ENCODE data around the gene TRIM63.

TRIM63 gene

DNA sequence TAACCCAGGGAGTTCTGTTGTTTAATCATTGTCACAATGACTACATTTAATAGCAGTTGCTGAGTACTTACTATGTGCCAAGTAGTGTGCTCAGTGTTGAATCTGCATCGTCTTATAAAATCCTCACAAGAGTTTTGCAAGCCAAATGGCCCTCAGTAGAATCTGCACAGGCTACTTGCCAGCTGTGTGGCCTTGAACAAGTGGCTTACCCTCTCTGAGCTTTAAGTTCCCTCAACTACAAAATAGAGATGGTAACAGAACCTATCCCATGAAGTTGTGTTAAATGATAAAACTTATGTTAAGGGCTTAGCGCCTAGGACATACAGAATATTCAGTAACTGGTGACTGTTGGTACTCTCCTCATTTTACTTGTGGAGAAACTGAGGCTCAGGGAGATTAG is 12.4 kb downstream of the TRIM63 start:
- TF ChIP-seq ZNF157 (tag by site-specific recombination; IDR thresholded peaks at IDR 0.05): no peak
- TF ChIP-seq ZNF768 (tag by site-specific recombination; IDR thresholded peaks at IDR 0.05): peak; percentile 53; the same call in 1 of the 2 replicates
- Histone ChIP-seq H3K4me3 (ENCODE audit: low read depth, low read length) (no peak overlapping the region), H3K4me1 (ENCODE audit: control insufficient read depth, insufficient read depth, low read length) (no peaks in the 10 kb centered on the region), H3K27ac (ENCODE audit: extremely low read depth, low read depth, low read length) (no peak overlapping the region), H3K9me3 (ENCODE audit: control insufficient read depth, insufficient read depth, low read depth, low read length) (no peaks in the 10 kb centered on the region), H3K36me3 (ENCODE audit: control insufficient read depth in 2 of 2, insufficient read depth in 1 of 2, low read length in 2 of 2) (no peaks in the 10 kb centered on the region)
- CTCF ChIA-PET: interaction anchor here (0.9 kb wide), 1 partner anchor 9 kb away, joined by 4 read pairs; no protein-coding TSS in a partner anchor
- POLR2A ChIA-PET: no interaction called here

DNA sequence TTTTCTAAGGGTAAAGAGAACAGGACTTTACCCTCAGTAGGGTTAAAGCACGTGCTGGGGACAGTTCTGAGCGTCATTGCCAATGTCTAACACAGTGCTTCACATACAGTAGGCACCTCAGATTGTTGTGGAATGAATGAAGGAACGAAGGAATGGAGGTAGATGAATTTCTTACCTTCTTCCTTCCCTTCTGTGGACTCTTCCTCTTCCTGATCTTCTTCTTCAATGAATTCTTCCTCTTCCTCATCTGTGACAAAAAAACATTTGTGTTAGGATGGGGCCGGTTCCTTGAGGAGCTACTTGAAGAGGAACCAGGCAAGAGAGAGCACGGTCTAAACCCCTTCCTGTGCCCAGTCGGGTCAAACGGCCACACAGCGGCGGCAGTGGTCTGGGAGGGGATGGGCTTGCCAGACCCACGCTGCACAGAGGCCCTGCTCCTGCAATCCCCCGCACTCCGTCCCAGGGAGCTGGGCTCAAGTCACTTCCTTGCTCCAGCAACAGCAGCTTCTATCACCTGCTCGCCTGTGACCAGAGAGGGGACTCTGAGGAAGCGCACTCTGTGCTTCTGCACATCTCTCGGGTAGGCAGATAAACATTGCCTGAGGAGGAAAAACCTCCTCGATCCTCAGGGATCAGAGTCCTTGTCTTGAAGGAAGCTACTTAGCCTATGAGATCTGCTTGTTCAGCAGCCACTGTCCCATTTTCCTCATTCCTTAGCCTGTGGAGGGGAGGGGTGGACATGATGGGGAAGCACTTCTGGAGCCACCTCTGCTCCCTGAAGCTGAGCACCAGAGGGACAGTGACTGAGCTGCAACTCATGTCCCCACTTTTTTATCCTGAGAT is 13.5 kb downstream of the TRIM63 start:
- POLR2A ChIA-PET: no interaction called here
- no peaks in the 10 kb centered on the region for H3K36me3 ChIP-seq (ENCODE audit: control insufficient read depth in 2 of 2, insufficient read depth in 1 of 2, low read length in 2 of 2)

DNA sequence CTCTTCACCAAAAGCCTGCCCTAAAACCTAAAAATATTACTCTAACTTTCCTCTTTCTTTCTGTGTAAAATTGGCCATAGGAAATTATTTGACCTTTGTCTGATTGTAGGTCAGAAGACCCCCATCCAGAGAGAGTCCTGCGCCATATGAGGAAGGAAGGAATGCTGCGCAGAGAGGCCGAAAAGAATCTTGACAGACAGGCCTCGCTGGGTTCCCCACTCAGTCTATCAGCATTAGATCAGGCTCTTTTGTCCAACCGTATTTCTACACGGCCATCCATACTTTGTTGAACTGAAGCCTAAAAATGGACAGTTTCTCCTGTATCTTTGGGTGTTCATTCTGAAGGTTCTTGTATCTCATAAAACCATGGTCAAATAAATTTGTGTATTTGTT is 17.2 kb downstream of the TRIM63 start:
- Histone ChIP-seq H3K4me1 (ENCODE audit: control insufficient read depth, insufficient read depth, low read length) (no peaks in the 10 kb centered on the region), H3K36me3 (ENCODE audit: control insufficient read depth in 2 of 2, insufficient read depth in 1 of 2, low read length in 2 of 2) (no peaks in the 10 kb centered on the region), H3K27ac (ENCODE audit: extremely low read depth, low read depth, low read length) (no peak overlapping the region), H3K9me3 (ENCODE audit: control insufficient read depth, insufficient read depth, low read depth, low read length) (no peaks in the 10 kb centered on the region), H3K4me3 (ENCODE audit: low read depth, low read length) (no peak overlapping the region)
- POLR2A ChIA-PET: interaction anchor here (0.7 kb wide), 1 partner anchor 1087 kb away, joined by 5 read pairs; no protein-coding TSS in a partner anchor
- CTCF ChIA-PET: interaction anchor here (1.3 kb wide), 1 partner anchor 14 kb away, joined by 4 read pairs; no protein-coding TSS in a partner anchor
- TF ChIP-seq, protein P1, sequence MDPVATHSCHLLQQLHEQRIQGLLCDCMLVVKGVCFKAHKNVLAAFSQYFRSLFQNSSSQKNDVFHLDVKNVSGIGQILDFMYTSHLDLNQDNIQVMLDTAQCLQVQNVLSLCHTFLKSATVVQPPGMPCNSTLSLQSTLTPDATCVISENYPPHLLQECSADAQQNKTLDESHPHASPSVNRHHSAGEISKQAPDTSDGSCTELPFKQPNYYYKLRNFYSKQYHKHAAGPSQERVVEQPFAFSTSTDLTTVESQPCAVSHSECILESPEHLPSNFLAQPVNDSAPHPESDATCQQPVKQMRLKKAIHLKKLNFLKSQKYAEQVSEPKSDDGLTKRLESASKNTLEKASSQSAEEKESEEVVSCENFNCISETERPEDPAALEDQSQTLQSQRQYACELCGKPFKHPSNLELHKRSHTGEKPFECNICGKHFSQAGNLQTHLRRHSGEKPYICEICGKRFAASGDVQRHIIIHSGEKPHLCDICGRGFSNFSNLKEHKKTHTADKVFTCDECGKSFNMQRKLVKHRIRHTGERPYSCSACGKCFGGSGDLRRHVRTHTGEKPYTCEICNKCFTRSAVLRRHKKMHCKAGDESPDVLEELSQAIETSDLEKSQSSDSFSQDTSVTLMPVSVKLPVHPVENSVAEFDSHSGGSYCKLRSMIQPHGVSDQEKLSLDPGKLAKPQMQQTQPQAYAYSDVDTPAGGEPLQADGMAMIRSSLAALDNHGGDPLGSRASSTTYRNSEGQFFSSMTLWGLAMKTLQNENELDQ (tag by site-specific recombination; IDR thresholded peaks at IDR 0.05; ENCODE audit: low read depth): no peak
- no peak for TF ChIP-seq ZNF670 (tag by site-specific recombination; IDR thresholded peaks at IDR 0.05; ENCODE audit: low read depth)
- TF ChIP-seq HOXA7 (CRISPR knock-in tag; IDR thresholded peaks at IDR 0.05; ENCODE audit: borderline replicate concordance): no peak
- TF ChIP-seq SP3 (tag by site-specific recombination; IDR thresholded peaks at IDR 0.05): no peak
- TF ChIP-seq ZNF701 (tag by site-specific recombination; IDR thresholded peaks at IDR 0.05): no peak
- TF ChIP-seq, protein P2, sequence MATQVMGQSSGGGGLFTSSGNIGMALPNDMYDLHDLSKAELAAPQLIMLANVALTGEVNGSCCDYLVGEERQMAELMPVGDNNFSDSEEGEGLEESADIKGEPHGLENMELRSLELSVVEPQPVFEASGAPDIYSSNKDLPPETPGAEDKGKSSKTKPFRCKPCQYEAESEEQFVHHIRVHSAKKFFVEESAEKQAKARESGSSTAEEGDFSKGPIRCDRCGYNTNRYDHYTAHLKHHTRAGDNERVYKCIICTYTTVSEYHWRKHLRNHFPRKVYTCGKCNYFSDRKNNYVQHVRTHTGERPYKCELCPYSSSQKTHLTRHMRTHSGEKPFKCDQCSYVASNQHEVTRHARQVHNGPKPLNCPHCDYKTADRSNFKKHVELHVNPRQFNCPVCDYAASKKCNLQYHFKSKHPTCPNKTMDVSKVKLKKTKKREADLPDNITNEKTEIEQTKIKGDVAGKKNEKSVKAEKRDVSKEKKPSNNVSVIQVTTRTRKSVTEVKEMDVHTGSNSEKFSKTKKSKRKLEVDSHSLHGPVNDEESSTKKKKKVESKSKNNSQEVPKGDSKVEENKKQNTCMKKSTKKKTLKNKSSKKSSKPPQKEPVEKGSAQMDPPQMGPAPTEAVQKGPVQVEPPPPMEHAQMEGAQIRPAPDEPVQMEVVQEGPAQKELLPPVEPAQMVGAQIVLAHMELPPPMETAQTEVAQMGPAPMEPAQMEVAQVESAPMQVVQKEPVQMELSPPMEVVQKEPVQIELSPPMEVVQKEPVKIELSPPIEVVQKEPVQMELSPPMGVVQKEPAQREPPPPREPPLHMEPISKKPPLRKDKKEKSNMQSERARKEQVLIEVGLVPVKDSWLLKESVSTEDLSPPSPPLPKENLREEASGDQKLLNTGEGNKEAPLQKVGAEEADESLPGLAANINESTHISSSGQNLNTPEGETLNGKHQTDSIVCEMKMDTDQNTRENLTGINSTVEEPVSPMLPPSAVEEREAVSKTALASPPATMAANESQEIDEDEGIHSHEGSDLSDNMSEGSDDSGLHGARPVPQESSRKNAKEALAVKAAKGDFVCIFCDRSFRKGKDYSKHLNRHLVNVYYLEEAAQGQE (tag by site-specific recombination; IDR thresholded peaks at IDR 0.05): no peak
- TF ChIP-seq MEIS1 (CRISPR knock-in tag; IDR thresholded peaks at IDR 0.05; ENCODE audit: borderline replicate concordance): no peak
- no peak for TF ChIP-seq ZNF530 (tag by site-specific recombination; IDR thresholded peaks at IDR 0.05; ENCODE audit: low read depth)
- TF ChIP-seq ZNF423 (tag by site-specific recombination; IDR thresholded peaks at IDR 0.05): no peak
- TF ChIP-seq ZNF585B (tag by site-specific recombination; IDR thresholded peaks at IDR 0.05): no peak
- no peak for TF ChIP-seq REPIN1 (tag by site-specific recombination; IDR thresholded peaks at IDR 0.05; ENCODE audit: low read depth)
- no peak for TF ChIP-seq ZNF629 (tag by site-specific recombination; IDR thresholded peaks at IDR 0.05)
- TF ChIP-seq KLF1 (tag by site-specific recombination; IDR thresholded peaks at IDR 0.05): no peak
- no peak for TF ChIP-seq ZNF560 (tag by site-specific recombination; IDR thresholded peaks at IDR 0.05; ENCODE audit: borderline replicate concordance)
- TF ChIP-seq, protein P3, sequence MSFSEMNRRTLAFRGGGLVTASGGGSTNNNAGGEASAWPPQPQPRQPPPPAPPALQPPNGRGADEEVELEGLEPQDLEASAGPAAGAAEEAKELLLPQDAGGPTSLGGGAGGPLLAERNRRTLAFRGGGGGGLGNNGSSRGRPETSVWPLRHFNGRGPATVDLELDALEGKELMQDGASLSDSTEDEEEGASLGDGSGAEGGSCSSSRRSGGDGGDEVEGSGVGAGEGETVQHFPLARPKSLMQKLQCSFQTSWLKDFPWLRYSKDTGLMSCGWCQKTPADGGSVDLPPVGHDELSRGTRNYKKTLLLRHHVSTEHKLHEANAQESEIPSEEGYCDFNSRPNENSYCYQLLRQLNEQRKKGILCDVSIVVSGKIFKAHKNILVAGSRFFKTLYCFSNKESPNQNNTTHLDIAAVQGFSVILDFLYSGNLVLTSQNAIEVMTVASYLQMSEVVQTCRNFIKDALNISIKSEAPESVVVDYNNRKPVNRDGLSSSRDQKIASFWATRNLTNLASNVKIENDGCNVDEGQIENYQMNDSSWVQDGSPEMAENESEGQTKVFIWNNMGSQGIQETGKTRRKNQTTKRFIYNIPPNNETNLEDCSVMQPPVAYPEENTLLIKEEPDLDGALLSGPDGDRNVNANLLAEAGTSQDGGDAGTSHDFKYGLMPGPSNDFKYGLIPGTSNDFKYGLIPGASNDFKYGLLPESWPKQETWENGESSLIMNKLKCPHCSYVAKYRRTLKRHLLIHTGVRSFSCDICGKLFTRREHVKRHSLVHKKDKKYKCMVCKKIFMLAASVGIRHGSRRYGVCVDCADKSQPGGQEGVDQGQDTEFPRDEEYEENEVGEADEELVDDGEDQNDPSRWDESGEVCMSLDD (tag by site-specific recombination; IDR thresholded peaks at IDR 0.05): no peak

More for the DNA sequence above, 13.5 kb downstream of the TRIM63 start:
- H3K27ac ChIP-seq (ENCODE audit: extremely low read depth, low read depth, low read length): no peak overlapping the region
- H3K9me3 ChIP-seq (ENCODE audit: control insufficient read depth, insufficient read depth, low read depth, low read length): no peaks in the 10 kb centered on the region
- H3K4me3 ChIP-seq (ENCODE audit: low read depth, low read length): no peak overlapping the region
- CTCF ChIA-PET: interaction anchor here (0.7 to 0.9 kb wide), 3 partner anchors 10 to 223 kb away, joined by 3 to 4 read pairs (median 4); no protein-coding TSS in a partner anchor
- TF ChIP-seq, protein P4, sequence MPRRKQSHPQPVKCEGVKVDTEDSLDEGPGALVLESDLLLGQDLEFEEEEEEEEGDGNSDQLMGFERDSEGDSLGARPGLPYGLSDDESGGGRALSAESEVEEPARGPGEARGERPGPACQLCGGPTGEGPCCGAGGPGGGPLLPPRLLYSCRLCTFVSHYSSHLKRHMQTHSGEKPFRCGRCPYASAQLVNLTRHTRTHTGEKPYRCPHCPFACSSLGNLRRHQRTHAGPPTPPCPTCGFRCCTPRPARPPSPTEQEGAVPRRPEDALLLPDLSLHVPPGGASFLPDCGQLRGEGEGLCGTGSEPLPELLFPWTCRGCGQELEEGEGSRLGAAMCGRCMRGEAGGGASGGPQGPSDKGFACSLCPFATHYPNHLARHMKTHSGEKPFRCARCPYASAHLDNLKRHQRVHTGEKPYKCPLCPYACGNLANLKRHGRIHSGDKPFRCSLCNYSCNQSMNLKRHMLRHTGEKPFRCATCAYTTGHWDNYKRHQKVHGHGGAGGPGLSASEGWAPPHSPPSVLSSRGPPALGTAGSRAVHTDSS (tag by site-specific recombination; IDR thresholded peaks at IDR 0.05): peak; percentile 52
- no peak for TF ChIP-seq ZNF24 (tag by site-specific recombination; IDR thresholded peaks at IDR 0.05)
- H3K4me1 ChIP-seq (ENCODE audit: control insufficient read depth, insufficient read depth, low read length): no peaks in the 10 kb centered on the region
